HG02981 (cell line): Measurements from ENCODE around the gene CBY1.

Experiments used
- ATAC-seq: cut with Tn5 transposase; IDR thresholded peaks from one replicate; pipeline ENCODE4 v1.9.1; 2021; ENCODE audit warnings: mild to moderate bottlenecking, moderate library complexity; ENCODE audit not compliant: unreplicated experiment

The CBY1 gene

GRCh38 chr22:38719196-38719595 lies 62.8 kb downstream of the CBY1 start:
- no peak for ATAC-seq

GRCh38 chr22:38720350-38720749 lies 63.9 kb downstream of the CBY1 start:
- no peak for ATAC-seq

GRCh38 chr22:38721551-38721950 lies 65.1 kb downstream of the CBY1 start:
- no peak for ATAC-seq
